Fibroblast of gingiva (primary cell): ENCODE measurements around the gene OR1L1.

Experiments
- DNase-seq: peaks from one replicate; pipeline ENCODE4 v3.0.0-alpha.2; 2011; ENCODE audit warnings: low read depth

OR1L1 gene, protein sequence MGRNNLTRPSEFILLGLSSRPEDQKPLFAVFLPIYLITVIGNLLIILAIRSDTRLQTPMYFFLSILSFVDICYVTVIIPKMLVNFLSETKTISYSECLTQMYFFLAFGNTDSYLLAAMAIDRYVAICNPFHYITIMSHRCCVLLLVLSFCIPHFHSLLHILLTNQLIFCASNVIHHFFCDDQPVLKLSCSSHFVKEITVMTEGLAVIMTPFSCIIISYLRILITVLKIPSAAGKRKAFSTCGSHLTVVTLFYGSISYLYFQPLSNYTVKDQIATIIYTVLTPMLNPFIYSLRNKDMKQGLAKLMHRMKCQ

DNA sequence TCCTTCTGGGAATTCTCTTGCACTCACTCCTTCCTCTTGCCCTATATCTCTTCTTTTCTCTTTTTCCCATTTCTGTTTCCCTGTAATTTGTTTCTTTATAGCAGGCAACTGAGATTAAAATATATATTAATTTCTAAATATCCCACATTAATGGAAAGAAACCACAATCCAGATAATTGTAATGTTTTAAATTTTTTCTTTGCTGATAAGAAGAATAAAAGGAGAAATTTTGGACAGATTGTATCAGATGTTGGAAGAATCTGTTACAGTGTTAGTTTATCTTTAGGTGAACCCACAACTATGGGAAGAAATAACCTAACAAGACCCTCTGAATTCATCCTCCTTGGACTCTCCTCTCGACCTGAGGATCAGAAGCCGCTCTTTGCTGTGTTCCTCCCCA, at the start of gene OR1L1:
OR1L1 (plus strand) TSS at position 301 of the 400 bp plus-strand sequence; CDS start at position 301, 0 bp downstream.
- DNase-seq = no peak

GRCh38 chr9:122614362-122614761, 47.2 kb upstream of the OR1L1 start, which contains the start of gene OR1Q1:
Gene OR1Q1, plus strand, starts transcription at chr9:122614738. Its CDS starts 0 bp downstream, at chr9:122614738.
- DNase-seq = no peak

- no peak for DNase-seq
Measured at GRCh38 chr9:122619996-122620395, 41.5 kb upstream of the OR1L1 start.

GRCh38 chr9:122642226-122642625, 19.3 kb upstream of the OR1L1 start:
- DNase-seq = no peak

DNA sequence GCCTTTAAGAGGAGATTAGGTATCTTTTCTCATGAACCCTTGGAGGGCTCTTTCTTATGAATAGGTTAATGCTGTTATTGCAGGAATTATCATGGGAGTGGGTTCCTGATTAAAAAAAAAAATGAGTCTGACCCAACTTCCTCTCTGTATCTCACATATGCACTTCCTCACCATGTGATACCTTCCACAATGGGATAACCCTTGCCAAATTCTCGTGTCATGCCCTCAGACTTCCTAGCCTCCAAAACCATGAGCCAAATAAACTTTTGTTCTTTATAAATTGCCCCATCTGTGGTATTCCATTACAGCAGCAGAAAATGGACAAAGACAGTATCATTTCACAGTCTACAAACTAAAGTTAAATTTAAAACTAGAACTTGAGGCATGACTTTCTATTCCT, 5.1 kb upstream of the OR1L1 start:
- DNase-seq = no peak

DNA sequence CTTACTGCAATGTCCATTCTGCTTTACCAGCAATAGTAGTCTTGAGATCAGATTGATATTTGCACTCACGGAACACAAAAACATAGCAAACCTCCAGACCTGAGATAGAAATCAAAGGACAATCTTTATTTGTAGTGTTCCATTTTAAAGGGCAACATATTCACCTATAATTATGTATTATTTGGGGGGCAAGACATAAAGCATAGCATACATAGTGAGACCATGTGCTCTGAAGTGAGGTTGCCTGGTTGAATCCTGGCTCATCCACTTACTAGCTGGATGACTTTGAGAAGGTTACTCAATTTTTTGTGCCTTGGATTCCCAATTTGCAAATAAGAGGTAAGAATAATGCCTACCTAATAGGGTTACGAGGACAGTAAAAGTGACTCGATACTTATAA, 4.0 kb upstream of the OR1L1 start, which contains the start of gene OR1B1:
OR1B1 (minus strand) TSS at position 101 of the 400 bp plus-strand sequence.
- DNase-seq = no peak

DNA sequence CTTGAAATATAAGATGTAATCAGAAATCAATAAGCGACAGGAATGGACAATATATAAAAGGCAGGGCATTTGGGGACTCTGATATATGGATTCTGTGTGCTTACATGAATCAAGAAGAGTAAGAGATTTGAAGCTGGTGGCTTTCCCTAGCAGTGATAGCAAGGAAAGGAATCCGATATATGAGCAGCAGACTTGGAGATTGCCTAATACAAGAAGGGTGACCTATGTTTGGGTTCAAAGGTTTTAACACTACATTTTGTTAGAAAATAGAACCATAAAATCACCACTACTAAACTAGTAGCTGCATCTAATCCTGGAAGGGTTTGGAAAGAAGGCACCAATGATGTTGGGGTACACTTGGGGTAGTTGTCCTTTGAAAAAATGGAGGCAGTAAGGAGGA, 11.0 kb downstream of the OR1L1 start:
- no peak for DNase-seq

GRCh38 chr9:122684851-122685250, 23.3 kb downstream of the OR1L1 start:
- no peak for DNase-seq

DNA sequence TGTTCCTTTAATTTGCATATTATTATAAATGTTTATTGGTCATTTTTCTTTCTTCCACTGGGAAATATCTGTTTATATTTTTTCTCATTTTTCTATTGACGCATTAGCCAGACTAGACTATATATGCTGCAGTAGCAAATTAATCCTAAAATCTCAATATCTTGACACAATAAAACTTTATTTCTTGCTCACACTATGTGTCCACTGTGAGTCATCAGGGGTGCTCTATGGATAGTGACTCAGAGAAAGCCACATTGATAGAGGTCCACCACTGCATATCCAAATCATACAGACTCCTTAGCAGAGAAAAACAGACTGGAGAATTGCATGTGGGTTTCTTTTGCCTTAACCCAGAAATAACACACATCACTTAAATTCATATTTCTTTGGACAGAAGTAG, 34.2 kb downstream of the OR1L1 start:
- DNase-seq = no peak
